H1 (cell line): Measurements from ENCODE around the gene PEX12. TPM values are rescaled to one million over a fixed set of nuclear protein-coding genes. Genes with fewer than 3 reads are reported as not detected.

Source experiments
- CTCF ChIA-PET: fragments of 300-600 bp; sonication (Branson Sonifier 250); formaldehyde crosslinking; loops from one replicate; lab custom pipeline; 2021; ENCODE audit not compliant: partially characterized antibody; lab: Charles Lee
- POLR2A ChIA-PET: fragments of 300-600 bp; sonication (Branson Sonifier 250); formaldehyde crosslinking; loops from one replicate; lab custom pipeline; 2021; ENCODE audit warnings: inconsistent platforms; ENCODE audit not compliant: partially characterized antibody; lab: Charles Lee
- DNase-seq, 2 experiments: peaks; one replicate each; pipeline versions ENCODE4 v3.0.0 to v3.0.0-alpha.2; 2010 to 2022; ENCODE audit warnings: low spot score in 2 of 2, low read depth in 1 of 2, mixed read lengths in 1 of 2
- FAIRE-seq: peaks from 2 replicates; lab custom pipeline; 2011; peaks lifted over from hg19 to GRCh38; lab: Jason Lieb, UNC
- H2AFZ ChIP-seq: 2 replicates; pipeline ENCODE4 v1.8.1; 2012; ENCODE audit warnings: low read length, inconsistent platforms
- H2AK5ac ChIP-seq: 2 replicates; pipeline ENCODE4 v1.6.1; 2013; ENCODE audit warnings: low read depth, low read length
- H2BK120ac ChIP-seq: replicated peaks from 2 replicates; pipeline ENCODE3; 2013; ENCODE audit warnings: low read depth, low read length, inconsistent platforms
- H2BK12ac ChIP-seq: 2 replicates; pipeline ENCODE4 v1.6.1; 2013; ENCODE audit warnings: low read depth, low read length
- H2BK15ac ChIP-seq: 2 replicates; pipeline ENCODE4 v1.6.1; 2013; ENCODE audit warnings: low read length
- H2BK20ac ChIP-seq: 2 replicates; pipeline ENCODE4 v1.6.1; 2013; ENCODE audit warnings: low read length
- H2BK5ac ChIP-seq: 2 replicates; pipeline ENCODE4 v1.6.1; 2013; ENCODE audit warnings: low read depth, low read length
- H3K14ac ChIP-seq: 2 replicates; pipeline ENCODE4 v1.6.1; 2013; ENCODE audit warnings: inconsistent platforms; ENCODE audit not compliant: insufficient read length
- H3K18ac ChIP-seq: 2 replicates; pipeline ENCODE4 v1.6.1; 2013; ENCODE audit warnings: low read length; ENCODE audit errors: extremely low read depth
- H3K23ac ChIP-seq: 2 replicates; pipeline ENCODE4 v1.6.1; 2013; ENCODE audit warnings: inconsistent platforms; ENCODE audit not compliant: insufficient read length
- H3K23me2 ChIP-seq: 2 replicates; pipeline ENCODE4 v1.6.1; 2013; ENCODE audit warnings: low read depth, low read length
- H3K27ac ChIP-seq: 2 replicates; pipeline ENCODE4 v1.6.1; 2011; ENCODE audit warnings: low read depth, low read length, inconsistent platforms
- H3K27me3 ChIP-seq, 4 experiments: replicated peaks in 1 of 4; 1 replicate in 1 of 4; 2 replicates in 3 of 4; pipeline versions ENCODE4 v1.6.1 to v1.8.1; 2011 to 2013; ENCODE audit warnings: low read length in 3 of 4, mild to moderate bottlenecking in 3 of 4, inconsistent platforms in 2 of 4, mixed read lengths in 2 of 4, moderate library complexity in 1 of 4; ENCODE audit not compliant: control insufficient read depth in 3 of 4, insufficient read depth in 3 of 4; ENCODE audit errors: extremely low read depth in 1 of 4
- H3K36me3 ChIP-seq, 4 experiments: 2 replicates each; pipeline versions ENCODE4 v1.6.1 to v1.8.1; 2011 to 2013; ENCODE audit warnings: mild to moderate bottlenecking in 4 of 4, low read length in 3 of 4, moderate library complexity in 2 of 4, control low read depth in 1 of 4, inconsistent platforms in 1 of 4; ENCODE audit not compliant: insufficient read depth in 4 of 4, control insufficient read depth in 2 of 4
- H3K4ac ChIP-seq: replicated peaks from 2 replicates; pipeline ENCODE3; 2013; ENCODE audit warnings: low read length, low read depth, mixed read lengths, inconsistent platforms; ENCODE audit not compliant: insufficient read length
- H3K4me1 ChIP-seq, 4 experiments: replicated peaks in 1 of 4; 1 replicate in 1 of 4; 2 replicates in 3 of 4; pipeline versions ENCODE4 v1.6.1 to v1.8.1; 2011 to 2013; ENCODE audit warnings: low read length in 3 of 4, inconsistent platforms in 2 of 4, mixed read lengths in 1 of 4; ENCODE audit not compliant: insufficient read depth in 4 of 4, control insufficient read depth in 3 of 4
- H3K4me2 ChIP-seq, 2 experiments: 2 replicates each; pipeline versions ENCODE4 v1.6.1 to v1.8.1; 2011 to 2013; ENCODE audit warnings: low read depth in 2 of 2, low read length in 2 of 2, control low read depth in 1 of 2, inconsistent platforms in 1 of 2, mild to moderate bottlenecking in 1 of 2; ENCODE audit not compliant: insufficient read depth in 1 of 2
- H3K4me3 ChIP-seq, 4 experiments: fragments of 200-600, 300-600 bp in 1 of 4; sonication (generic), shearing (Covaris generic), sonication (Bioruptor Twin) in 1 of 4; 2 replicates each; pipeline versions ENCODE4 v1.5.1 to v1.8.1; 2011 to 2016; ENCODE audit warnings: low read length in 4 of 4, low read depth in 3 of 4, control low read depth in 2 of 4, inconsistent platforms in 2 of 4, mild to moderate bottlenecking in 2 of 4, mixed read lengths in 1 of 4, moderate library complexity in 1 of 4; ENCODE audit not compliant: insufficient read depth in 2 of 4; ENCODE audit errors: extremely low read depth in 1 of 4
- H3K56ac ChIP-seq: replicated peaks from 2 replicates; pipeline ENCODE3; 2013; ENCODE audit warnings: low read depth, mild to moderate bottlenecking, mixed read lengths, low read length, inconsistent platforms; ENCODE audit not compliant: insufficient read length
- H3K79me1 ChIP-seq: 2 replicates; pipeline ENCODE4 v1.6.1; 2013; ENCODE audit warnings: low read depth, low read length, control low read depth
- H3K79me2 ChIP-seq, 2 experiments: 2 replicates each; pipeline versions ENCODE4 v1.6.1 to v1.8.1; 2012 to 2013; ENCODE audit warnings: low read length in 2 of 2, mild to moderate bottlenecking in 2 of 2, inconsistent platforms in 1 of 2; ENCODE audit not compliant: insufficient read depth in 2 of 2, control insufficient read depth in 1 of 2
- H3K9ac ChIP-seq, 4 experiments: replicated peaks in 1 of 4; 1 replicate in 1 of 4; 2 replicates in 3 of 4; pipeline versions ENCODE4 v1.6.1 to v1.8.1; 2011 to 2013; ENCODE audit warnings: low read depth in 3 of 4, low read length in 3 of 4, control low read depth in 2 of 4, mild to moderate bottlenecking in 2 of 4, moderate library complexity in 2 of 4, inconsistent platforms in 1 of 4; ENCODE audit errors: extremely low read depth in 1 of 4
- H3K9me3 ChIP-seq, 2 experiments: 2 replicates each; pipeline versions ENCODE4 v1.6.1 to v1.8.1; 2012 to 2013; ENCODE audit warnings: mild to moderate bottlenecking in 2 of 2, moderate library complexity in 2 of 2, control low read depth in 1 of 2, inconsistent platforms in 1 of 2, low read depth in 1 of 2, low read length in 1 of 2, mixed read lengths in 1 of 2; ENCODE audit not compliant: insufficient read depth in 2 of 2
- H4K20me1 ChIP-seq, 2 experiments: replicated peaks in 1 of 2; 2 replicates each; pipeline versions ENCODE3 to v1.8.1; 2011 to 2013; ENCODE audit warnings: inconsistent platforms in 2 of 2, low read length in 2 of 2, mild to moderate bottlenecking in 1 of 2; ENCODE audit not compliant: insufficient read depth in 2 of 2, control insufficient read depth in 1 of 2
- H4K5ac ChIP-seq: 2 replicates; pipeline ENCODE4 v1.6.1; 2013; ENCODE audit warnings: low read length, low read depth, mixed read lengths, inconsistent platforms; ENCODE audit not compliant: insufficient read length
- H4K8ac ChIP-seq: 2 replicates; pipeline ENCODE4 v1.8.0; 2013; ENCODE audit warnings: mild to moderate bottlenecking, moderate library complexity, low read length, inconsistent platforms; ENCODE audit not compliant: insufficient read depth; ENCODE audit errors: extremely low read depth
- H4K91ac ChIP-seq: replicated peaks from 2 replicates; pipeline ENCODE3; 2013; ENCODE audit warnings: low read length, mixed read lengths, inconsistent platforms; ENCODE audit not compliant: insufficient read length
- BRCA1 ChIP-seq: IDR thresholded peaks from 2 replicates; pipeline ENCODE4 v1.6.1; 2012; ENCODE audit warnings: low read depth, low read length, improper control_type of control experiment
- CEBPB ChIP-seq: IDR thresholded peaks from 2 replicates; pipeline ENCODE4 v1.6.1; 2012; ENCODE audit warnings: low read depth, low read length
- E2F6 ChIP-seq: IDR thresholded peaks from 2 replicates; pipeline ENCODE4 v1.6.1; 2012; ENCODE audit warnings: inconsistent platforms
- EP300 ChIP-seq, 2 experiments: IDR thresholded peaks; 1 replicate in 1 of 2; 2 replicates in 1 of 2; pipeline ENCODE4 v1.6.1; 2011 to 2012; ENCODE audit warnings: low read depth in 2 of 2, low read length in 2 of 2, mild to moderate bottlenecking in 2 of 2, borderline replicate concordance in 1 of 2, inconsistent platforms in 1 of 2, moderate library complexity in 1 of 2
- GABPA ChIP-seq: IDR thresholded peaks from 2 replicates; pipeline ENCODE4 v1.6.1; 2011; ENCODE audit warnings: mild to moderate bottlenecking, low read length, moderate library complexity, borderline replicate concordance; ENCODE audit not compliant: insufficient read depth
- GTF2F1 ChIP-seq: IDR thresholded peaks from 2 replicates; pipeline ENCODE4 v1.6.1; 2012; ENCODE audit warnings: low read depth, low read length, improper control_type of control experiment, borderline replicate concordance
- HDAC6 ChIP-seq: IDR thresholded peaks from one replicate; pipeline ENCODE4 v1.7.1; 2012; ENCODE audit warnings: low read depth, mild to moderate bottlenecking, inconsistent platforms, low read length, moderate library complexity
- NRF1 ChIP-seq: IDR thresholded peaks from 2 replicates; pipeline ENCODE4 v1.6.1; 2011; ENCODE audit warnings: mild to moderate bottlenecking, low read depth, low read length, improper control_type of control experiment
- POLR2A ChIP-seq, 2 experiments: IDR thresholded peaks; 1 replicate in 1 of 2; 2 replicates in 1 of 2; pipeline ENCODE4 v1.6.1; 2011; ENCODE audit warnings: low read depth in 2 of 2, low read length in 2 of 2, mild to moderate bottlenecking in 2 of 2; ENCODE audit errors: control extremely low read depth in 1 of 2
- RBBP5 ChIP-seq: IDR thresholded peaks from 2 replicates; pipeline ENCODE4 v1.7.1; 2012; ENCODE audit warnings: low read depth, mild to moderate bottlenecking, inconsistent platforms, low read length, moderate library complexity, borderline replicate concordance
- TCF12 ChIP-seq: IDR thresholded peaks from 2 replicates; pipeline ENCODE4 v1.6.1; 2011; ENCODE audit warnings: low read depth, mild to moderate bottlenecking, low read length
- TEAD4 ChIP-seq: IDR thresholded peaks from 2 replicates; pipeline ENCODE4 v1.6.1; 2012; ENCODE audit warnings: low read depth, low read length, inconsistent platforms, mixed read lengths
- YY1 ChIP-seq: IDR thresholded peaks from 2 replicates; pipeline ENCODE4 v1.6.1; 2011; ENCODE audit warnings: low read depth, mild to moderate bottlenecking, low read length
- WGBS, 2 experiments: shearing (Covaris generic) in 1 of 2; methylation state at CpG; one replicate each; pipeline versions ENCODE4 v1.1.6 to v1.1.7; 2013 to 2015; ENCODE audit warnings: low lambda C conversion rate in 2 of 2, mixed read lengths in 2 of 2, inconsistent platforms in 1 of 2, low coverage in 1 of 2, missing lambda C conversion rate in 1 of 2; ENCODE audit not compliant: insufficient replicate concordance in 2 of 2, insufficient coverage in 1 of 2, insufficient read length in 1 of 2; ENCODE audit errors: extremely low coverage in 1 of 2, missing lambda C conversion rate in 1 of 2; 5-methylcytosine and 5-hydroxymethylcytosine counted together
- polyA plus RNA-seq, 7 experiments: library from polyadenylated mRNA; depleted of rRNA in 3 of 7; stranded (reverse) in 5 of 7; unstranded in 2 of 7; fragments of >200 nt in 5 of 7; fragments of 200-250 nt in 2 of 7; gene quantifications; 1 replicate in 5 of 7; 2 replicates in 1 of 7; 4 replicates in 1 of 7; pipeline versions ENCODE4 v1.2.1 to v1.2.3, GENCODE V29; 2011 to 2013; ENCODE audit warnings: missing spikeins in 2 of 7, mixed read lengths in 2 of 7
- total RNA-seq: library from RNA; stranded (reverse); fragmentation: NEBNext Ultra II Directional; extraction: Animal tissue kit (Norgen Biotek cat#: 25700); gene quantifications from 2 replicates; pipeline ENCODE4 v1.2.1, GENCODE V29; 2021
- TF ChIP-seq, protein P1 (sequence below): IDR thresholded peaks from 2 replicates; pipeline ENCODE4 v1.6.1; 2011; ENCODE audit warnings: low read depth, mild to moderate bottlenecking, low read length; ENCODE audit not compliant: insufficient read depth

Gene PEX12
- total and polyA plus RNA-seq, 2 of the 8 experiments (the other 6 are each of a cell fraction or from before 2014, with no cell fraction given) = 3.0 to 5.9 TPM

- CTCF ChIA-PET = interaction anchor here (1.3 kb wide), 1 partner anchor 130 kb away, joined by 6 read pairs; no protein-coding TSS in a partner anchor
- H3K14ac ChIP-seq = no peak overlapping the region
- no peak overlapping the region for H2BK15ac ChIP-seq
- no peaks in the 10 kb centered on the region for H3K9me3 ChIP-seq
- H4K91ac ChIP-seq = no peak overlapping the region
- H4K5ac ChIP-seq = no peak overlapping the region
- DNase-seq = no peak
- H2AFZ ChIP-seq = no peak overlapping the region
- H3K4me1 ChIP-seq = no peaks in the 10 kb centered on the region
- no peak overlapping the region for H3K9ac ChIP-seq
- no peak overlapping the region for H2BK5ac ChIP-seq
- H3K36me3 ChIP-seq = peaks cover 0 to 4% (median 1%) of the 10 kb centered on the region in 4 experiments; a peak in 2 of 8 replicates
- no peak overlapping the region for H2BK12ac ChIP-seq
- POLR2A ChIA-PET = no interaction called here
- no peak overlapping the region for H3K4me2 ChIP-seq
- FAIRE-seq = no peak
- H2BK20ac ChIP-seq = no peak overlapping the region
- no peak overlapping the region for H3K27ac ChIP-seq
- no peak overlapping the region for H3K56ac ChIP-seq
- H4K8ac ChIP-seq = no peak overlapping the region
- H2BK120ac ChIP-seq = no peak overlapping the region
- H3K27me3 ChIP-seq = no peaks in the 10 kb centered on the region
- no peak overlapping the region for H3K4me3 ChIP-seq
- H3K23me2 ChIP-seq = no peaks in the 10 kb centered on the region
- TF ChIP-seq, protein P1, sequence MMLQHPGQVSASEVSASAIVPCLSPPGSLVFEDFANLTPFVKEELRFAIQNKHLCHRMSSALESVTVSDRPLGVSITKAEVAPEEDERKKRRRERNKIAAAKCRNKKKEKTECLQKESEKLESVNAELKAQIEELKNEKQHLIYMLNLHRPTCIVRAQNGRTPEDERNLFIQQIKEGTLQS = no peak
- TF ChIP-seq BRCA1 = no peak
- no peak for TF ChIP-seq E2F6
- no peak for TF ChIP-seq NRF1
- TF ChIP-seq TEAD4 = no peak
- TF ChIP-seq POLR2A (IDR thresholded peaks at IDR 0.05; ENCODE audit: control extremely low read depth in 1 of 2, low read depth in 2 of 2, low read length in 2 of 2) = no peak
- TF ChIP-seq YY1 = no peak
- no peak for TF ChIP-seq EP300 (IDR thresholded peaks at IDR 0.05; ENCODE audit: borderline replicate concordance in 1 of 2, low read depth in 2 of 2, low read length in 2 of 2)
- TF ChIP-seq GABPA = no peak
- TF ChIP-seq RBBP5 = no peak
- TF ChIP-seq HDAC6 = no peak
- TF ChIP-seq CEBPB = no peak
- no peak for TF ChIP-seq GTF2F1
- TF ChIP-seq TCF12 = no peak
- TF ChIP-seq, all 59 proteins: peak for 0
- Histone ChIP-seq H4K20me1 (peaks cover 0 to 3% of the 10 kb centered on the region in 2 experiments), H3K23ac (no peak overlapping the region), H3K79me2 (no peaks in the 10 kb centered on the region), H3K4ac (no peak overlapping the region), H3K18ac (no peak overlapping the region), H3K79me1 (no peaks in the 10 kb centered on the region), H2AK5ac (no peak overlapping the region)
- 83% methylated on average over 2 of the region's 2 CpGs; no CpG with 5 or more reads in 1 of the 2 experiments for WGBS, 2 experiments
These were observed 39.1 kb upstream of the PEX12 start for GRCh38 chr17:35617505-35617904.
